ENCODE measurements around the gene SIAH3.

DNA sequence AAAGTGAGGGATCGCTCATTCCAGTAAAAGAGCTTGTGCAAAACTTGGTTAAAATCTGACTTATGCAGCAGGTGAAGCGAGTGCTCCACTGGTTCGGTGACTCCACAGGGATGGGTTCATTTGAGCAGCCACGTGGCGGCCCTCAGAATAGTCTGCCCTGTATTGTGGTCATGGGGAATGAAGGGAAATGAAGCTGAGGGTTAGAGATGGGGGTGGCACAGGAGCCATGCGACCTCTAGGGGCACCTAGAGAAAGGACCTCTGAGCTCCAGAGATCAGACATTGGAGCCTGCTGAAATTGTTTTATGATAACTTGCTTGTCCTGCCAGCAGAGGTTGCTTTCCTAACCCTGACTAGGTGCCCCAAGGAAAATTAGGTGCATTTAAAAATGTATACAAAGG is 122.8 kb downstream of the SIAH3 start:
- TF ChIP-seq ZFP30 (CRISPR knock-in tag; IDR thresholded peaks at IDR 0.05) (no peak), TOX (CRISPR knock-in tag; IDR thresholded peaks at IDR 0.05; ENCODE audit: borderline replicate concordance) (no peak), ARNTL (CRISPR knock-in tag; IDR thresholded peaks at IDR 0.05; ENCODE audit: borderline replicate concordance, low read depth) (no peak), ESRRG (CRISPR knock-in tag; IDR thresholded peaks at IDR 0.05) (no peak), TCF4 (CRISPR knock-in tag; IDR thresholded peaks at IDR 0.05; ENCODE audit: borderline replicate concordance) (no peak), SNAI2 (CRISPR knock-in tag; IDR thresholded peaks at IDR 0.05) (no peak), RARB (CRISPR knock-in tag; IDR thresholded peaks at IDR 0.05) (no peak), ZNF8 (CRISPR knock-in tag; IDR thresholded peaks at IDR 0.05) (no peak)
- TF ChIP-seq, protein P1, sequence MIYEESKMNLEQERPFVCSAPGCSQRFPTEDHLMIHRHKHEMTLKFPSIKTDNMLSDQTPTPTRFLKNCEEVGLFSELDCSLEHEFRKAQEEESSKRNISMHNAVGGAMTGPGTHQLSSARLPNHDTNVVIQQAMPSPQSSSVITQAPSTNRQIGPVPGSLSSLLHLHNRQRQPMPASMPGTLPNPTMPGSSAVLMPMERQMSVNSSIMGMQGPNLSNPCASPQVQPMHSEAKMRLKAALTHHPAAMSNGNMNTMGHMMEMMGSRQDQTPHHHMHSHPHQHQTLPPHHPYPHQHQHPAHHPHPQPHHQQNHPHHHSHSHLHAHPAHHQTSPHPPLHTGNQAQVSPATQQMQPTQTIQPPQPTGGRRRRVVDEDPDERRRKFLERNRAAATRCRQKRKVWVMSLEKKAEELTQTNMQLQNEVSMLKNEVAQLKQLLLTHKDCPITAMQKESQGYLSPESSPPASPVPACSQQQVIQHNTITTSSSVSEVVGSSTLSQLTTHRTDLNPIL (CRISPR knock-in tag; IDR thresholded peaks at IDR 0.05; ENCODE audit: low read depth): no peak
- TF ChIP-seq, protein P2, sequence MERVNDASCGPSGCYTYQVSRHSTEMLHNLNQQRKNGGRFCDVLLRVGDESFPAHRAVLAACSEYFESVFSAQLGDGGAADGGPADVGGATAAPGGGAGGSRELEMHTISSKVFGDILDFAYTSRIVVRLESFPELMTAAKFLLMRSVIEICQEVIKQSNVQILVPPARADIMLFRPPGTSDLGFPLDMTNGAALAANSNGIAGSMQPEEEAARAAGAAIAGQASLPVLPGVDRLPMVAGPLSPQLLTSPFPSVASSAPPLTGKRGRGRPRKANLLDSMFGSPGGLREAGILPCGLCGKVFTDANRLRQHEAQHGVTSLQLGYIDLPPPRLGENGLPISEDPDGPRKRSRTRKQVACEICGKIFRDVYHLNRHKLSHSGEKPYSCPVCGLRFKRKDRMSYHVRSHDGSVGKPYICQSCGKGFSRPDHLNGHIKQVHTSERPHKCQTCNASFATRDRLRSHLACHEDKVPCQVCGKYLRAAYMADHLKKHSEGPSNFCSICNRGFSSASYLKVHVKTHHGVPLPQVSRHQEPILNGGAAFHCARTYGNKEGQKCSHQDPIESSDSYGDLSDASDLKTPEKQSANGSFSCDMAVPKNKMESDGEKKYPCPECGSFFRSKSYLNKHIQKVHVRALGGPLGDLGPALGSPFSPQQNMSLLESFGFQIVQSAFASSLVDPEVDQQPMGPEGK (CRISPR knock-in tag; IDR thresholded peaks at IDR 0.05; ENCODE audit: borderline replicate concordance): no peak
- TF ChIP-seq, protein P3, sequence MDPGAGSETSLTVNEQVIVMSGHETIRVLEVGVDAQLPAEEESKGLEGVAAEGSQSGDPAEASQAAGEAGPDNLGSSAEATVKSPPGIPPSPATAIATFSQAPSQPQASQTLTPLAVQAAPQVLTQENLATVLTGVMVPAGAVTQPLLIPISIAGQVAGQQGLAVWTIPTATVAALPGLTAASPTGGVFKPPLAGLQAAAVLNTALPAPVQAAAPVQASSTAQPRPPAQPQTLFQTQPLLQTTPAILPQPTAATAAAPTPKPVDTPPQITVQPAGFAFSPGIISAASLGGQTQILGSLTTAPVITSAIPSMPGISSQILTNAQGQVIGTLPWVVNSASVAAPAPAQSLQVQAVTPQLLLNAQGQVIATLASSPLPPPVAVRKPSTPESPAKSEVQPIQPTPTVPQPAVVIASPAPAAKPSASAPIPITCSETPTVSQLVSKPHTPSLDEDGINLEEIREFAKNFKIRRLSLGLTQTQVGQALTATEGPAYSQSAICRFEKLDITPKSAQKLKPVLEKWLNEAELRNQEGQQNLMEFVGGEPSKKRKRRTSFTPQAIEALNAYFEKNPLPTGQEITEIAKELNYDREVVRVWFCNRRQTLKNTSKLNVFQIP (CRISPR knock-in tag; IDR thresholded peaks at IDR 0.05; ENCODE audit: borderline replicate concordance, low read depth): no peak
